ENCODE data around the gene TOX2. TPM values are rescaled to one million over a fixed set of nuclear protein-coding genes. Genes with fewer than 3 reads are reported as not detected.

Gene TOX2
- total and polyA plus RNA-seq, 2 of the 8 experiments (the other 6 are each of a cell fraction or from before 2014, with no cell fraction given) = 1.8 to 3.4 TPM

DNA sequence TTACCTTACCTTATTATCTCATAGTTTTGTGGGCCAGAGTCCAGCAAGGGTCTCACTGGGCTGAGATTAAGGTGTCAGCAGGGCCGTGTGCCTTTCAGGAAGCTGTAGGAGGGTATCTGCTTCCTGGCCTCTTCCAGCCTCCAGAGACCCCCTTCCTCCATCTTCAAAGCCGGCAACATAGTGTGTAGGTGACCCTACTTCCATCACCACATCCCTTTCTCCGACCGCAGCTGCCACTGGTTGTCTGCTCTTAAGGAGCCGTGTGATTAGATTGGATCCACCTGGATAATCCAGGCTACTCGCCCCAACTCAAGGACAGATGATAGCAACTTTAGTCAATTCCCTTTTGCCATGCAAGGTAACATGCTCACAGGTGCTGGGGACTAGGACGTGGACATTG lies 181.2 kb downstream of the TOX2 start:
- Histone ChIP-seq H3K79me1 (ENCODE audit: low read depth, low read length) (no peaks in the 10 kb centered on the region), H2BK15ac (ENCODE audit: low read length) (no peak overlapping the region), H3K23ac (ENCODE audit: insufficient read length) (no peak overlapping the region), H3K27ac (ENCODE audit: low read depth, low read length) (no peak overlapping the region), H3K79me2 (ENCODE audit: control insufficient read depth in 1 of 2, insufficient read depth in 2 of 2, low read length in 2 of 2) (no peaks in the 10 kb centered on the region), H3K4me3 (ENCODE audit: extremely low read depth in 1 of 4, insufficient read depth in 2 of 4, low read depth in 3 of 4, low read length in 4 of 4) (no peak overlapping the region), H4K5ac (ENCODE audit: insufficient read length, low read depth, low read length) (no peak overlapping the region), H3K36me3 (ENCODE audit: control insufficient read depth in 2 of 4, insufficient read depth in 4 of 4, low read length in 3 of 4) (no peaks in the 10 kb centered on the region), H2BK12ac (ENCODE audit: low read depth, low read length) (no peak overlapping the region), H3K4ac (replicated peaks; ENCODE audit: insufficient read length, low read depth, low read length) (no peak overlapping the region), H3K4me1 (replicated peaks in 1 of 4; ENCODE audit: control insufficient read depth in 3 of 4, insufficient read depth in 4 of 4, low read length in 3 of 4) (no peaks in the 10 kb centered on the region), H2AFZ (ENCODE audit: low read length) (no peak overlapping the region), H3K14ac (ENCODE audit: insufficient read length) (no peak overlapping the region), H3K56ac (replicated peaks; ENCODE audit: insufficient read length, low read depth, low read length) (no peak overlapping the region), H2BK120ac (replicated peaks; ENCODE audit: low read depth, low read length) (no peak overlapping the region), H3K9me3 (ENCODE audit: insufficient read depth in 2 of 2, low read depth in 1 of 2, low read length in 1 of 2) (no peaks in the 10 kb centered on the region), H2BK5ac (ENCODE audit: low read depth, low read length) (no peak overlapping the region), H3K9ac (replicated peaks in 1 of 4; ENCODE audit: extremely low read depth in 1 of 4, low read depth in 3 of 4, low read length in 3 of 4) (no peak overlapping the region), H4K20me1 (replicated peaks in 1 of 2; ENCODE audit: control insufficient read depth in 1 of 2, insufficient read depth in 2 of 2, low read length in 2 of 2) (no peaks in the 10 kb centered on the region), H3K18ac (ENCODE audit: extremely low read depth, low read length) (no peak overlapping the region), H2AK5ac (ENCODE audit: low read depth, low read length) (no peak overlapping the region), H3K27me3 (replicated peaks in 1 of 4; ENCODE audit: control insufficient read depth in 3 of 4, extremely low read depth in 1 of 4, insufficient read depth in 3 of 4, low read length in 3 of 4) (no peaks in the 10 kb centered on the region), H3K4me2 (ENCODE audit: insufficient read depth in 1 of 2, low read depth in 2 of 2, low read length in 2 of 2) (no peak overlapping the region), H3K23me2 (ENCODE audit: low read depth, low read length) (no peaks in the 10 kb centered on the region), H4K8ac (ENCODE audit: extremely low read depth, insufficient read depth, low read length) (no peak overlapping the region), H2BK20ac (ENCODE audit: low read length) (no peak overlapping the region), H4K91ac (replicated peaks; ENCODE audit: insufficient read length, low read length) (no peak overlapping the region)
- ChIA-PET POLR2A (ENCODE audit: partially characterized antibody) (no interaction called here), CTCF (ENCODE audit: partially characterized antibody) (interaction anchor here (1.2 to 4.2 kb wide), 5 partner anchors 10 to 94 kb away, joined by 3 to 17 read pairs (median 4); no protein-coding TSS in a partner anchor)
- 91% methylated on average over 7 of the region's 7 CpGs; no CpG with 5 or more reads in 1 of the 2 experiments for WGBS, 2 experiments (ENCODE audit: extremely low coverage in 1 of 2, insufficient coverage in 1 of 2, insufficient read length in 1 of 2, insufficient replicate concordance in 2 of 2, low coverage in 1 of 2, low lambda C conversion rate in 2 of 2, missing lambda C conversion rate in 1 of 2)
- TF ChIP-seq PHF8 (conservative IDR thresholded peaks at IDR 0.05; ENCODE audit: low read depth, low read length) (no peak), ZNF274 (IDR thresholded peaks at IDR 0.05; ENCODE audit: borderline replicate concordance, extremely low read depth, low read length) (no peak), EP300 (IDR thresholded peaks at IDR 0.05; ENCODE audit: borderline replicate concordance in 1 of 2, low read depth in 2 of 2, low read length in 2 of 2) (no peak), KDM5A (IDR thresholded peaks at IDR 0.05; ENCODE audit: low read length) (no peak), CBX5 (IDR thresholded peaks at IDR 0.05; ENCODE audit: low read depth, low read length) (no peak), POU5F1 (IDR thresholded peaks at IDR 0.05; ENCODE audit: low read depth, low read length) (no peak), EZH2 (IDR thresholded peaks at IDR 0.05; ENCODE audit: low read depth, low read length, severe bottlenecking) (no peak), CEBPB (IDR thresholded peaks at IDR 0.05; ENCODE audit: low read depth, low read length) (no peak)
- no peak for DNase-seq (ENCODE audit: low read depth in 1 of 2, low spot score in 2 of 2)
- FAIRE-seq = no peak

All from H1 (cell line).